CD4-positive, alpha-beta memory T cell (primary cell): ENCODE measurements around the gene FBXL14. TPM values are rescaled to one million over a fixed set of nuclear protein-coding genes. Genes with fewer than 3 reads are reported as not detected.
A peak's percentile ranks its signal among the peaks of the same experiment; 100 is the strongest.

ENCODE experiments used
- CTCF ChIA-PET: fragments of 350-600 bp; sonication (Branson Sonifier 250); formaldehyde crosslinking; loops from one replicate; lab custom pipeline; 2021; ENCODE audit warnings: inconsistent platforms; ENCODE audit not compliant: partially characterized antibody; lab: Charles Lee
- POLR2A ChIA-PET: fragments of 350-600 bp; sonication (Branson Sonifier 250); formaldehyde crosslinking; loops from one replicate; lab custom pipeline; 2021; ENCODE audit not compliant: partially characterized antibody; lab: Charles Lee
- DNase-seq, 5 donors: peaks; one replicate each; pipeline versions ENCODE4 v3.0.0 to v3.0.0-alpha.2; 2020 to 2022; ENCODE audit warnings: mixed read lengths in 1 of 5
- H3K27ac ChIP-seq: one replicate; pipeline ENCODE4 v1.7.0; 2013; ENCODE audit warnings: low read depth, low read length
- H3K27me3 ChIP-seq: 2 replicates; pipeline ENCODE4 v1.7.0; 2013; ENCODE audit warnings: mild to moderate bottlenecking, low read length, moderate library complexity; ENCODE audit not compliant: insufficient read depth
- H3K36me3 ChIP-seq: 2 replicates; pipeline ENCODE4 v1.7.0; 2013; ENCODE audit warnings: mild to moderate bottlenecking, low read length, moderate library complexity; ENCODE audit not compliant: insufficient read depth
- H3K4me1 ChIP-seq: 2 replicates; pipeline ENCODE4 v1.7.0; 2013; ENCODE audit warnings: mild to moderate bottlenecking, low read length, moderate library complexity; ENCODE audit not compliant: insufficient read depth
- H3K4me3 ChIP-seq, 2 donors: one replicate each; pipeline ENCODE4 v1.7.0; 2013; ENCODE audit warnings: low read length in 2 of 2, mild to moderate bottlenecking in 1 of 2
- H3K9me3 ChIP-seq, 2 donors: one replicate each; pipeline ENCODE4 v1.7.0; 2013; ENCODE audit warnings: low read length in 2 of 2, control low read depth in 1 of 2; ENCODE audit not compliant: control insufficient read depth in 1 of 2
- H3K27ac Mint-ChIP-seq, 7 donors: one replicate each; pipeline ENCODE4 v1.8.0; 2020 to 2021; ENCODE audit warnings: mixed read lengths in 7 of 7, mild to moderate bottlenecking in 6 of 7, inconsistent platforms in 3 of 7, moderate library complexity in 3 of 7
- H3K27me3 Mint-ChIP-seq, 2 donors: one replicate each; pipeline ENCODE4 v1.8.0; 2020 to 2021; ENCODE audit warnings: mixed read lengths in 2 of 2
- H3K36me3 Mint-ChIP-seq, 2 donors: one replicate each; pipeline ENCODE4 v1.8.0; 2020 to 2021; ENCODE audit warnings: mixed read lengths in 2 of 2, inconsistent platforms in 1 of 2, mild to moderate bottlenecking in 1 of 2
- H3K4me1 Mint-ChIP-seq, 4 donors: one replicate each; pipeline ENCODE4 v1.8.0; 2020 to 2021; ENCODE audit warnings: mixed read lengths in 4 of 4, mild to moderate bottlenecking in 1 of 4
- H3K4me3 Mint-ChIP-seq, 8 donors: one replicate each; pipeline ENCODE4 v1.8.0; 2020 to 2021; ENCODE audit warnings: mixed read lengths in 8 of 8, mild to moderate bottlenecking in 7 of 8, moderate library complexity in 6 of 8, inconsistent platforms in 3 of 8
- H3K9me3 Mint-ChIP-seq, 8 donors: one replicate each; pipeline ENCODE4 v1.8.0; 2020 to 2021; ENCODE audit warnings: mixed read lengths in 8 of 8, mild to moderate bottlenecking in 5 of 8, inconsistent platforms in 3 of 8, moderate library complexity in 1 of 8
- intact Hi-C: fragments of 100-400 bp; cut with micrococcal nuclease; formaldehyde crosslinking; loops from one replicate; pipeline ENCODE4 v1.15.1; 2023
- polyA plus RNA-seq, 2 donors: library from polyadenylated mRNA; unstranded; fragments of 300-500 nt; fragmentation: Illumina TruSeq; gene quantifications; one replicate each; pipeline ENCODE4 v1.2.3, GENCODE V29; 2021
- total RNA-seq, 2 experiments: library from RNA; stranded (reverse); gene quantifications; one replicate each; pipeline ENCODE4 v1.2.3, GENCODE V29; 2021

Gene FBXL14
- total and polyA plus RNA-seq, 4 experiments from 2014 or later = 14.6 to 43.4 (median 35.4) TPM

- Mint-ChIP-seq H3K27ac (no peak overlapping the region), H3K27me3 (peaks cover 14 to 17% of the 10 kb centered on the region in 2 donors), H3K36me3 (no peaks in the 10 kb centered on the region), H3K4me1 (peaks cover 0 to 8% (median 1%) of the 10 kb centered on the region in 4 donors), H3K9me3 (no peaks in the 10 kb centered on the region), H3K4me3 (no peak overlapping the region)
- Histone ChIP-seq H3K9me3 (no peaks in the 10 kb centered on the region), H3K27ac (no peak overlapping the region), H3K4me3 (no peak overlapping the region), H3K4me1 (no peaks in the 10 kb centered on the region), H3K36me3 (no peaks in the 10 kb centered on the region), H3K27me3 (no peaks in the 10 kb centered on the region)
- no peak for DNase-seq
- ChIA-PET POLR2A (no interaction called here), CTCF (interaction anchor here (1.2 to 2.8 kb wide), 2 partner anchors 55 to 302 kb away, joined by 4 to 9 read pairs; no protein-coding TSS in a partner anchor)
- intact Hi-C loops = no loop called here
These were observed 43.8 kb upstream of the FBXL14 start for GRCh38 chr12:1638203-1638602.

GRCh38 chr12:1635301-1636095, 41.1 kb upstream of the FBXL14 start:
- H3K9me3 Mint-ChIP-seq = no peaks in the 10 kb centered on the region
- H3K27ac ChIP-seq = no peak overlapping the region
- H3K36me3 ChIP-seq = no peaks in the 10 kb centered on the region
- no peak overlapping the region for H3K4me3 ChIP-seq
- H3K4me1 ChIP-seq = peaks cover 6% of the 10 kb centered on the region
- intact Hi-C loops = loop anchor here (1.0 kb wide), 1 partner anchor 305 kb away; no protein-coding TSS in a partner anchor
- no peak for DNase-seq
- ChIA-PET POLR2A (interaction anchor here (1.3 kb wide), 1 partner anchor 305 kb away, joined by 5 read pairs; no protein-coding TSS in a partner anchor), CTCF (interaction anchor here (0.6 to 4.0 kb wide), 27 partner anchors 8 to 518 kb away, joined by 3 to 38 read pairs (median 6); no protein-coding TSS in a partner anchor)
- peaks cover 12% of the 10 kb centered on the region for H3K27me3 ChIP-seq
- no peaks in the 10 kb centered on the region for H3K36me3 Mint-ChIP-seq
- H3K9me3 ChIP-seq = no peaks in the 10 kb centered on the region
- no peak overlapping the region for H3K4me3 Mint-ChIP-seq
- H3K27me3 Mint-ChIP-seq = peaks cover 31 to 41% of the 10 kb centered on the region in 2 donors
- peaks cover 5 to 13% (median 10%) of the 10 kb centered on the region in 4 donors for H3K4me1 Mint-ChIP-seq
- no peak overlapping the region for H3K27ac Mint-ChIP-seq

GRCh38 chr12:1634590-1635191, 40.3 kb upstream of the FBXL14 start:
- H3K4me3 ChIP-seq = no peak overlapping the region
- H3K27ac Mint-ChIP-seq = no peak overlapping the region
- peaks cover 27 to 39% of the 10 kb centered on the region in 2 donors for H3K27me3 Mint-ChIP-seq
- peak in 4 of 5 donors; percentile 36 to 46 (median 40) for DNase-seq
- H3K9me3 Mint-ChIP-seq = no peaks in the 10 kb centered on the region
- H3K9me3 ChIP-seq = no peaks in the 10 kb centered on the region
- H3K27ac ChIP-seq = no peak overlapping the region
- H3K36me3 ChIP-seq = no peaks in the 10 kb centered on the region
- H3K4me3 Mint-ChIP-seq = no peak overlapping the region
- CTCF ChIA-PET = interaction anchor here (0.6 to 4.0 kb wide), 26 partner anchors 9 to 517 kb away, joined by 3 to 38 read pairs (median 6); no protein-coding TSS in a partner anchor
- H3K4me1 ChIP-seq = peaks cover 12% of the 10 kb centered on the region
- H3K27me3 ChIP-seq = peaks cover 17% of the 10 kb centered on the region
- POLR2A ChIA-PET = interaction anchor here (1.3 kb wide), 1 partner anchor 305 kb away, joined by 5 read pairs; no protein-coding TSS in a partner anchor
- intact Hi-C loops = loop anchor here (1.0 kb wide), 2 partner anchors 157 to 306 kb away; no protein-coding TSS in a partner anchor
- no peaks in the 10 kb centered on the region for H3K36me3 Mint-ChIP-seq
- H3K4me1 Mint-ChIP-seq = peaks cover 5 to 15% (median 12%) of the 10 kb centered on the region in 4 donors

DNA sequence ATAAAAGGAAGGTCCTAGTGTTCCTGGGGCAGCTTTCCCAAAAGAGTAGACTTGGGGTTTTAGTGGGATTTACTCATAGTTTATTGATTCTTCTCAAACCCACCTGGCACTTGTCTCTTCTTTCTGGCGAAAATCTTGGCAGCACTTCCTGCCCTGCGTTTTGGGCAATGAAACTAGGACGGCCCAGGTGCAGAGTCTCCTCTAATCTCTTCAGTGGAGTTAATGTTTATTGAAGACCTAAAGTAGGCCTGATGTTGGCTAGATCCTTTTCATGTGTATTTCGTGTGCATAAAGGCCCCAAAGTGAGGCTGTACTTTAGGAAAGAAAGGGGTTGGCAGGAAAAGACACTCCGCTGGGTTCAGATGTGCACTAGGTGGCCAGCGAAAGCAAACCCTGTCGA, 39.8 kb upstream of the FBXL14 start:
- no peak overlapping the region for H3K27ac ChIP-seq
- peaks cover 18% of the 10 kb centered on the region for H3K4me1 ChIP-seq
- no peak for DNase-seq
- Mint-ChIP-seq H3K27ac (no peak overlapping the region), H3K4me3 (no peak overlapping the region), H3K4me1 (peaks cover 7 to 19% (median 14%) of the 10 kb centered on the region in 4 donors), H3K9me3 (no peaks in the 10 kb centered on the region), H3K27me3 (peaks cover 30 to 43% of the 10 kb centered on the region in 2 donors), H3K36me3 (no peaks in the 10 kb centered on the region)
- H3K36me3 ChIP-seq = no peaks in the 10 kb centered on the region
- intact Hi-C loops = loop anchor here (1.0 kb wide), 1 partner anchor 157 kb away; no protein-coding TSS in a partner anchor
- peaks cover 23% of the 10 kb centered on the region for H3K27me3 ChIP-seq
- CTCF ChIA-PET = interaction anchor here (1.0 to 4.0 kb wide), 22 partner anchors 8 to 516 kb away, joined by 3 to 38 read pairs (median 7); no protein-coding TSS in a partner anchor
- no peaks in the 10 kb centered on the region for H3K9me3 ChIP-seq
- POLR2A ChIA-PET = interaction anchor here (1.3 kb wide), 1 partner anchor 306 kb away, joined by 5 read pairs; no protein-coding TSS in a partner anchor
- no peak overlapping the region for H3K4me3 ChIP-seq

GRCh38 chr12:1633459-1633858, 39.1 kb upstream of the FBXL14 start:
- Mint-ChIP-seq H3K4me1 (peaks cover 10 to 25% (median 17%) of the 10 kb centered on the region in 4 donors), H3K4me3 (no peak overlapping the region), H3K27ac (no peak overlapping the region), H3K27me3 (peaks cover 35 to 48% of the 10 kb centered on the region in 2 donors), H3K9me3 (no peaks in the 10 kb centered on the region), H3K36me3 (no peaks in the 10 kb centered on the region)
- POLR2A ChIA-PET = no interaction called here
- CTCF ChIA-PET = interaction anchor here (0.8 to 4.0 kb wide), 8 partner anchors 10 to 516 kb away, joined by 3 to 27 read pairs (median 8); no protein-coding TSS in a partner anchor
- no peak for DNase-seq
- H3K27ac ChIP-seq = no peak overlapping the region
- peaks cover 18% of the 10 kb centered on the region for H3K4me1 ChIP-seq
- peaks cover 27% of the 10 kb centered on the region for H3K27me3 ChIP-seq
- intact Hi-C loops = no loop called here
- H3K4me3 ChIP-seq = no peak overlapping the region
- no peaks in the 10 kb centered on the region for H3K9me3 ChIP-seq
- H3K36me3 ChIP-seq = no peaks in the 10 kb centered on the region

DNA sequence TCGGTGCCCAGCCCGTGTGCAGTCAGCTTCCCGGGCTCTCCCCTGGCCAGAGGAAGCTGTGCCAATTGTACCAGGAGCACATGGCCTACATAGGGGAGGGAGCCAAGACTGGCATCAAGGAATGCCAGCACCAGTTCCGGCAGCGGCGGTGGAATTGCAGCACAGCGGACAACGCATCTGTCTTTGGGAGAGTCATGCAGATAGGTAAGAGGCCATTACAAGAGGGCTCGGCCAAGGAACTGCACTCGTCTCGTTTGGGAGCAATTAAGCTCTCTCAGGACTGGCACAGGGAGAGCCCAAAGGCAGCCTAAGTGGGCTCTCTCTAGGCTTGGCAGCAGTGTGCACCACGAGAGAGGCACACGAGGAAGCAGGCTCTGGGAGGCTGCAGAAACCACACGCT, 38.3 kb upstream of the FBXL14 start:
- no peak for DNase-seq
- Histone ChIP-seq H3K36me3 (no peaks in the 10 kb centered on the region), H3K4me1 (peaks cover 18% of the 10 kb centered on the region), H3K27ac (no peak overlapping the region), H3K4me3 (no peak overlapping the region), H3K9me3 (no peaks in the 10 kb centered on the region), H3K27me3 (peaks cover 27% of the 10 kb centered on the region)
- H3K27me3 Mint-ChIP-seq = peaks cover 38 to 51% of the 10 kb centered on the region in 2 donors
- CTCF ChIA-PET = interaction anchor here (0.5 to 4.0 kb wide), 6 partner anchors 11 to 515 kb away, joined by 3 to 27 read pairs (median 3); no protein-coding TSS in a partner anchor
- no peak overlapping the region for H3K4me3 Mint-ChIP-seq
- H3K4me1 Mint-ChIP-seq = peaks cover 10 to 25% (median 17%) of the 10 kb centered on the region in 4 donors
- H3K27ac Mint-ChIP-seq = no peak overlapping the region
- intact Hi-C loops = no loop called here
- POLR2A ChIA-PET = no interaction called here
- H3K36me3 Mint-ChIP-seq = no peaks in the 10 kb centered on the region
- no peaks in the 10 kb centered on the region for H3K9me3 Mint-ChIP-seq
